Tibial artery (tissue), 4 donors: Measurements from ENCODE around the gene EDIL3.
A peak's percentile ranks its signal among the peaks of the same experiment; 100 is the strongest.

Source experiments
- DNase-seq, 2 donors: peaks; one replicate each; pipeline ENCODE4 v3.0.0-alpha.2; 2019
- H3K27ac ChIP-seq, 2 donors: fragments of 200-600 bp; sonication (generic) in 1 of 2; 1 replicate in 1 of 2; 2 replicates in 1 of 2; pipeline ENCODE4 v1.5.1; 2018 to 2019; ENCODE audit warnings: mild to moderate bottlenecking in 1 of 2
- H3K27me3 ChIP-seq, 2 donors: fragments of 200-600 bp; sonication (generic) in 1 of 2; one replicate each; pipeline versions ENCODE4 v1.5.1 to v1.6.0; 2016 to 2019
- H3K36me3 ChIP-seq, 3 donors: fragments of 200-600 bp; sonication (generic) in 2 of 3; one replicate each; pipeline ENCODE4 v1.5.1; 2016 to 2019; ENCODE audit warnings: mild to moderate bottlenecking in 2 of 3
- H3K4me1 ChIP-seq, 4 donors: fragments of 200-600 bp; sonication (generic) in 2 of 4; 1 replicate in 3 of 4; 2 replicates in 1 of 4; pipeline ENCODE4 v1.5.1; 2016 to 2019
- H3K4me3 ChIP-seq, 2 donors: fragments of 200-600 bp; sonication (generic) in 1 of 2; 1 replicate in 1 of 2; 2 replicates in 1 of 2; pipeline ENCODE4 v1.5.1; 2018 to 2019; ENCODE audit warnings: mild to moderate bottlenecking in 2 of 2
- H3K9me3 ChIP-seq, 3 donors: fragments of 200-600 bp; sonication (generic) in 1 of 3; one replicate each; pipeline ENCODE4 v1.5.1; 2016 to 2019
- CTCF ChIP-seq, 2 experiments: fragments of 200-600 bp in 1 of 2; fragments of 450-650 bp in 1 of 2; IDR thresholded peaks; one replicate each; pipeline ENCODE4 v1.5.1; 2017 to 2019; ENCODE audit warnings: antibody characterized with exemption in 2 of 2, mild to moderate bottlenecking in 1 of 2, moderate library complexity in 1 of 2
- intact Hi-C: fragments of 100-400 bp; cut with DNase I; formaldehyde crosslinking; loops from one replicate; pipeline ENCODE4 v1.15.0; 2023; ENCODE audit warnings: low total_unique reads

Gene EDIL3

GRCh38 chr5:83956386-83956785 lies 428.3 kb downstream of the EDIL3 start:
- Histone ChIP-seq H3K4me1 (peaks cover 0 to 44% (median 2%) of the 10 kb centered on the region in 4 donors), H3K27ac (peak overlapping the region; percentile 7 to 42), H3K9me3 (no peaks in the 10 kb centered on the region), H3K4me3 (no peak overlapping the region), H3K27me3 (no peaks in the 10 kb centered on the region), H3K36me3 (no peaks in the 10 kb centered on the region)
- no peak for DNase-seq
- no peak for TF ChIP-seq CTCF (IDR thresholded peaks at IDR 0.05)
- intact Hi-C loops: no loop called here

GRCh38 chr5:83955916-83956315 lies 428.8 kb downstream of the EDIL3 start:
- DNase-seq: no peak
- TF ChIP-seq CTCF (IDR thresholded peaks at IDR 0.05): no peak
- H3K27me3 ChIP-seq: no peaks in the 10 kb centered on the region
- no peak overlapping the region for H3K4me3 ChIP-seq
- H3K9me3 ChIP-seq: no peaks in the 10 kb centered on the region
- H3K36me3 ChIP-seq: no peaks in the 10 kb centered on the region
- intact Hi-C loops: no loop called here
- peaks cover 0 to 44% (median 2%) of the 10 kb centered on the region in 4 donors for H3K4me1 ChIP-seq
- H3K27ac ChIP-seq: peak overlapping the region; percentile 7 to 42

- no peak overlapping the region for H3K27ac ChIP-seq
Measured at GRCh38 chr5:83947763-83948162, 436.9 kb downstream of the EDIL3 start.

GRCh38 chr5:83946516-83946915 lies 438.2 kb downstream of the EDIL3 start:
- no peak overlapping the region for H3K27ac ChIP-seq

More at GRCh38 chr5:83947763-83948162, 436.9 kb downstream of the EDIL3 start:
- no peaks in the 10 kb centered on the region for H3K27me3 ChIP-seq
- intact Hi-C loops: no loop called here
- H3K4me1 ChIP-seq: no peaks in the 10 kb centered on the region
- DNase-seq: no peak
- TF ChIP-seq CTCF (IDR thresholded peaks at IDR 0.05): no peak
- H3K9me3 ChIP-seq: no peaks in the 10 kb centered on the region
- H3K4me3 ChIP-seq: no peak overlapping the region
- H3K36me3 ChIP-seq: no peaks in the 10 kb centered on the region

GRCh38 chr5:83942155-83942554 lies 442.5 kb downstream of the EDIL3 start:
- TF ChIP-seq CTCF (IDR thresholded peaks at IDR 0.05): no peak
- Histone ChIP-seq H3K36me3 (no peaks in the 10 kb centered on the region), H3K27me3 (no peaks in the 10 kb centered on the region), H3K4me1 (no peaks in the 10 kb centered on the region), H3K4me3 (no peak overlapping the region), H3K27ac (no peak overlapping the region), H3K9me3 (no peaks in the 10 kb centered on the region)
- no peak for DNase-seq
- intact Hi-C loops: no loop called here

More at GRCh38 chr5:83946516-83946915, 438.2 kb downstream of the EDIL3 start:
- intact Hi-C loops: no loop called here
- no peak for DNase-seq
- Histone ChIP-seq H3K9me3 (no peaks in the 10 kb centered on the region), H3K27me3 (no peaks in the 10 kb centered on the region), H3K4me3 (no peak overlapping the region), H3K4me1 (no peaks in the 10 kb centered on the region), H3K36me3 (no peaks in the 10 kb centered on the region)
- no peak for TF ChIP-seq CTCF (IDR thresholded peaks at IDR 0.05)

GRCh38 chr5:83937837-83938236 lies 446.8 kb downstream of the EDIL3 start:
- Histone ChIP-seq H3K4me3 (no peak overlapping the region), H3K36me3 (no peaks in the 10 kb centered on the region), H3K27me3 (no peaks in the 10 kb centered on the region), H3K27ac (no peak overlapping the region), H3K9me3 (no peaks in the 10 kb centered on the region), H3K4me1 (no peaks in the 10 kb centered on the region)
- no peak for TF ChIP-seq CTCF (IDR thresholded peaks at IDR 0.05)
- DNase-seq: no peak
- intact Hi-C loops: no loop called here
